GM11168 (cell line): ENCODE measurements around the gene GARIN5B.

ENCODE experiments used
- in situ Hi-C: fragments of 300-500 bp; cut with MboI; formaldehyde crosslinking; loops from one replicate; pipeline ENCODE4 v1.12.0; 2022; ENCODE audit warnings: low sequenced_read_pairs; ENCODE audit not compliant: unreplicated experiment

The GARIN5B gene

GRCh38 chr19:55353356-55353802 lies 9.7 kb downstream of the GARIN5B start:
- in situ Hi-C loops = no loop called here

- in situ Hi-C loops = no loop called here
Measured at GRCh38 chr19:55352549-55353145, 10.4 kb downstream of the GARIN5B start.

- in situ Hi-C loops = no loop called here
Measured at GRCh38 chr19:55352040-55352439, 11.0 kb downstream of the GARIN5B start.

GRCh38 chr19:55350620-55351315 lies 12.3 kb downstream of the GARIN5B start:
- in situ Hi-C loops = no loop called here

- in situ Hi-C loops = no loop called here
Measured at GRCh38 chr19:55348317-55349034, 14.6 kb downstream of the GARIN5B start.

GRCh38 chr19:55347442-55348009 lies 15.5 kb downstream of the GARIN5B start:
- in situ Hi-C loops = no loop called here

GRCh38 chr19:55346725-55347441 lies 16.2 kb downstream of the GARIN5B start:
- in situ Hi-C loops = no loop called here

- in situ Hi-C loops = no loop called here
Measured at GRCh38 chr19:55345818-55346724, 17.0 kb downstream of the GARIN5B start.

GRCh38 chr19:55345101-55345817 lies 17.8 kb downstream of the GARIN5B start:
- in situ Hi-C loops = no loop called here

GRCh38 chr19:55344444-55344843 lies 18.6 kb downstream of the GARIN5B start:
- in situ Hi-C loops = loop anchor here (5.0 kb wide), 1 partner anchor 33 kb away; the partner anchor contains the start of gene TMEM190

- in situ Hi-C loops = loop anchor here (5.0 kb wide), 1 partner anchor 35 kb away; the partner anchor contains the start of gene TMEM190
Measured at GRCh38 chr19:55341595-55342531, 21.2 kb downstream of the GARIN5B start.

- in situ Hi-C loops = loop anchor here (5.0 kb wide), 1 partner anchor 36 kb away; the partner anchor contains the start of gene TMEM190
Measured at GRCh38 chr19:55341171-55341588, 21.9 kb downstream of the GARIN5B start.

GRCh38 chr19:55340784-55341147 lies 22.3 kb downstream of the GARIN5B start:
- in situ Hi-C loops = loop anchor here (5.0 kb wide), 1 partner anchor 37 kb away; the partner anchor contains the start of gene TMEM190

- in situ Hi-C loops = loop anchor here (5.0 kb wide), 1 partner anchor 37 kb away; the partner anchor contains the start of gene TMEM190
Measured at GRCh38 chr19:55339889-55340783, 22.9 kb downstream of the GARIN5B start.

- in situ Hi-C loops = no loop called here
Measured at GRCh38 chr19:55339105-55339888, 23.8 kb downstream of the GARIN5B start, which contains the start of gene KMT5C. Gene KMT5C (plus strand): TSS chr19:55339876. CDS start chr19:55341937, 2,061 bp downstream.
